Keratinocyte (primary cell): ENCODE results near the gene SLC8A1. TPM values are rescaled to one million over a fixed set of nuclear protein-coding genes. Genes with fewer than 3 reads are reported as not detected.

ENCODE experiments used
- DNase-seq: peaks from one replicate; pipeline ENCODE4 v3.0.0-alpha.2; 2011; ENCODE audit warnings: low read depth, missing footprints, low spot score
- FAIRE-seq: peaks from 2 replicates; lab custom pipeline; 2011; peaks lifted over from hg19 to GRCh38; lab: Jason Lieb, UNC
- H2AFZ ChIP-seq: 2 replicates; pipeline ENCODE4 v1.6.0; 2012; ENCODE audit warnings: low read length, control low read depth, inconsistent platforms; ENCODE audit not compliant: control insufficient read depth
- H3K27ac ChIP-seq: 2 replicates; pipeline ENCODE4 v1.5.1; 2011; ENCODE audit warnings: low read length; ENCODE audit not compliant: control insufficient read depth, insufficient read depth
- H3K27me3 ChIP-seq: 3 replicates; pipeline ENCODE4 v1.6.0; 2011; ENCODE audit warnings: low read length; ENCODE audit not compliant: control insufficient read depth, insufficient read depth; ENCODE audit errors: extremely low read depth
- H3K36me3 ChIP-seq, 2 experiments: 2 replicates in 1 of 2; 3 replicates in 1 of 2; pipeline ENCODE4 v1.5.1; 2011; ENCODE audit warnings: low read length in 2 of 2, mild to moderate bottlenecking in 1 of 2; ENCODE audit not compliant: control insufficient read depth in 2 of 2, insufficient read depth in 2 of 2; ENCODE audit errors: extremely low read depth in 1 of 2
- H3K4me1 ChIP-seq: 3 replicates; pipeline ENCODE4 v1.5.1; 2011; ENCODE audit warnings: low read length; ENCODE audit not compliant: control insufficient read depth, insufficient read depth; ENCODE audit errors: extremely low read depth
- H3K4me2 ChIP-seq: 3 replicates; pipeline ENCODE4 v1.6.0; 2011; ENCODE audit warnings: low read depth, low read length; ENCODE audit not compliant: control insufficient read depth, insufficient read depth; ENCODE audit errors: extremely low read depth
- H3K4me3 ChIP-seq, 3 experiments: fragments of 200-600 bp in 1 of 3; sonication (generic) in 1 of 3; 2 replicates in 2 of 3; 3 replicates in 1 of 3; pipeline ENCODE4 v1.5.1; 2011 to 2016; ENCODE audit warnings: low read length in 3 of 3, mild to moderate bottlenecking in 3 of 3, control low read depth in 2 of 3, inconsistent platforms in 1 of 3, low read depth in 1 of 3, mixed read lengths in 1 of 3, mixed run types in 1 of 3, moderate library complexity in 1 of 3; ENCODE audit not compliant: control insufficient read depth in 2 of 3, insufficient read depth in 2 of 3; ENCODE audit errors: extremely low read depth in 1 of 3
- H3K79me2 ChIP-seq: 2 replicates; pipeline ENCODE4 v1.6.0; 2012; ENCODE audit warnings: low read length; ENCODE audit not compliant: control insufficient read depth, insufficient read depth
- H3K9ac ChIP-seq: 3 replicates; pipeline ENCODE4 v1.6.0; 2011; ENCODE audit warnings: low read length; ENCODE audit not compliant: control insufficient read depth, insufficient read depth; ENCODE audit errors: extremely low read depth
- H3K9me1 ChIP-seq: 3 replicates; pipeline ENCODE4 v1.6.0; 2011; ENCODE audit warnings: low read length; ENCODE audit not compliant: control insufficient read depth, insufficient read depth; ENCODE audit errors: extremely low read depth
- H3K9me3 ChIP-seq: 2 replicates; pipeline ENCODE4 v1.5.1; 2012; ENCODE audit warnings: low read depth, low read length; ENCODE audit not compliant: control insufficient read depth
- H4K20me1 ChIP-seq: 3 replicates; pipeline ENCODE4 v1.6.0; 2011; ENCODE audit warnings: low read length; ENCODE audit not compliant: control insufficient read depth, insufficient read depth; ENCODE audit errors: extremely low read depth
- EZH2 ChIP-seq: IDR thresholded peaks from one replicate; pipeline ENCODE4 v1.6.1; 2012; ENCODE audit warnings: inconsistent platforms, mild to moderate bottlenecking, low read length, moderate library complexity
- dilution Hi-C: fragments of 300-500 bp; cut with MboI; formaldehyde crosslinking; loops from one replicate; pipeline ENCODE4 v1.7.0; 2020; ENCODE audit warnings: low sequenced_read_pairs; ENCODE audit not compliant: extremely low pct_ligation_motif_present
- polyA plus RNA-seq, 5 experiments: library from polyadenylated mRNA; depleted of rRNA in 3 of 5; stranded (reverse) in 3 of 5; stranded (forward) in 1 of 5; unstranded in 1 of 5; fragments of >200 nt; gene quantifications; 1 replicate in 1 of 5; 2 replicates in 3 of 5; 3 replicates in 1 of 5; pipeline versions ENCODE4 v1.2.1 to v1.2.3, GENCODE V29; 2011 to 2012; ENCODE audit warnings: missing spikeins in 2 of 5, low read depth in 1 of 5, low replicate concordance in 1 of 5
- TF ChIP-seq, protein P1 (sequence below), 3 experiments: IDR thresholded peaks in 1 of 3; conservative IDR thresholded peaks in 1 of 3; optimal IDR thresholded peaks in 1 of 3; 2 replicates in 2 of 3; 3 replicates in 1 of 3; pipeline versions ENCODE3 to v1.5.1; 2011; ENCODE audit warnings: low read length in 3 of 3, mild to moderate bottlenecking in 3 of 3, moderate library complexity in 2 of 3, control low read depth in 1 of 3, inconsistent platforms in 1 of 3; ENCODE audit not compliant: insufficient read depth in 2 of 3; ENCODE audit errors: extremely low read depth in 1 of 3

The SLC8A1 gene
- polyA plus RNA-seq, 1 donor (not counting 4 experiments of a cell fraction or from before 2014, with no cell fraction given) = 2.7 TPM

DNA sequence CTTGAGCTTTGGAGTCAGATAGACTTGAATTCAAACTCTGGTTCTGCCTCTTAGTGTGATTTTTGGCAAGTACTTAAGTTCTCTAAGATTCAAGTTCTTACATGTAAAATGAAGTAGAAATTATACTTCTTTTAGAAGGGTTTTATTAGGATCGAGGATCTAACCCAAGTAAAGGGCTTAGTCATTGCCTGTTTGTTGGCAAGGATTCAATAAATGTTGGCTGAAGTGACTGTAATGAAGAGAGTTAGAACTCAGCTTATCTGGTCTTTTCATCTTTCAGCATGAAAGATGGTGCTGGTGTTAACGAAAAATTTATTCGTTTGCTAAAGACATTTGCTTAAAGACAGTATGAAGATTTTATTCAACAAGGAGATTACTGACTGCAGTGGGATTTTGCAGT is 356.9 kb downstream of the SLC8A1 start:
- FAIRE-seq (peak; percentile 66), DNase-seq (peak; percentile 63)
- no peaks in the 10 kb centered on the region for H3K9me3 ChIP-seq
- no peak overlapping the region for H3K9ac ChIP-seq
- no peaks in the 10 kb centered on the region for H4K20me1 ChIP-seq
- H3K27me3 ChIP-seq = no peaks in the 10 kb centered on the region
- peak overlapping the region; percentile 16 for H3K4me2 ChIP-seq
- H3K9me1 ChIP-seq = no peaks in the 10 kb centered on the region
- no peaks in the 10 kb centered on the region for H3K36me3 ChIP-seq
- no peak overlapping the region for H2AFZ ChIP-seq
- no peak for TF ChIP-seq EZH2
- TF ChIP-seq, protein P1, sequence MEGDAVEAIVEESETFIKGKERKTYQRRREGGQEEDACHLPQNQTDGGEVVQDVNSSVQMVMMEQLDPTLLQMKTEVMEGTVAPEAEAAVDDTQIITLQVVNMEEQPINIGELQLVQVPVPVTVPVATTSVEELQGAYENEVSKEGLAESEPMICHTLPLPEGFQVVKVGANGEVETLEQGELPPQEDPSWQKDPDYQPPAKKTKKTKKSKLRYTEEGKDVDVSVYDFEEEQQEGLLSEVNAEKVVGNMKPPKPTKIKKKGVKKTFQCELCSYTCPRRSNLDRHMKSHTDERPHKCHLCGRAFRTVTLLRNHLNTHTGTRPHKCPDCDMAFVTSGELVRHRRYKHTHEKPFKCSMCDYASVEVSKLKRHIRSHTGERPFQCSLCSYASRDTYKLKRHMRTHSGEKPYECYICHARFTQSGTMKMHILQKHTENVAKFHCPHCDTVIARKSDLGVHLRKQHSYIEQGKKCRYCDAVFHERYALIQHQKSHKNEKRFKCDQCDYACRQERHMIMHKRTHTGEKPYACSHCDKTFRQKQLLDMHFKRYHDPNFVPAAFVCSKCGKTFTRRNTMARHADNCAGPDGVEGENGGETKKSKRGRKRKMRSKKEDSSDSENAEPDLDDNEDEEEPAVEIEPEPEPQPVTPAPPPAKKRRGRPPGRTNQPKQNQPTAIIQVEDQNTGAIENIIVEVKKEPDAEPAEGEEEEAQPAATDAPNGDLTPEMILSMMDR (optimal IDR thresholded peaks at IDR 0.05 in 1 of 3, IDR thresholded peaks at IDR 0.05 in 1 of 3, conservative IDR thresholded peaks at IDR 0.05 in 1 of 3; ENCODE audit: extremely low read depth in 1 of 3, insufficient read depth in 2 of 3, low read length in 3 of 3) = no peak
- H3K79me2 ChIP-seq = no peaks in the 10 kb centered on the region
- dilution Hi-C loops = no loop called here
- H3K4me3 ChIP-seq = no peak overlapping the region
- H3K27ac ChIP-seq = no peak overlapping the region
- peaks cover 34% of the 10 kb centered on the region for H3K4me1 ChIP-seq

DNA sequence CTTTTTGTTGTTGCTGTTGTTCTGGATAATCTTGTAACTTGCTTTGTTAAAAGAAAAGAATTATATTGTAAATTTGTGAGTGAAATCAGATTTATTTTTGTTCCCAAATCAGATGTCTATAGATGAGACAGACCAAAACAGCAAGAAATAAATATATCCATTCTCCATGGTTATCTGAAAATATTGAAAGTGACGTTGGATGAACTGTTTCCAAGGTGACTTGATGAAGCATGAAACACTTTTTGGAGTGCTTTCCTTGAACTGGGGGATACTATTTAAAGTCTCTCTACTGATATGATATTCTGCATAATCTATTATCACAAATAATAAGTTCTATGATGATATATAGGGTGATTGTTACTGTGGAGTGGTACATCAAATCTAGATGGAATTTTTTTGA is 357.4 kb downstream of the SLC8A1 start:
- H2AFZ ChIP-seq = no peak overlapping the region
- no peaks in the 10 kb centered on the region for H3K9me3 ChIP-seq
- FAIRE-seq (no peak), DNase-seq (no peak)
- H3K79me2 ChIP-seq = no peaks in the 10 kb centered on the region
- peak overlapping the region; percentile 16 for H3K4me2 ChIP-seq
- H3K27ac ChIP-seq = no peak overlapping the region
- dilution Hi-C loops = no loop called here
- peaks cover 34% of the 10 kb centered on the region for H3K4me1 ChIP-seq
- no peak overlapping the region for H3K4me3 ChIP-seq
- H3K27me3 ChIP-seq = no peaks in the 10 kb centered on the region
- no peak overlapping the region for H3K9ac ChIP-seq
- H3K9me1 ChIP-seq = no peaks in the 10 kb centered on the region
- no peaks in the 10 kb centered on the region for H4K20me1 ChIP-seq
- no peaks in the 10 kb centered on the region for H3K36me3 ChIP-seq
- TF ChIP-seq EZH2 = no peak
- TF ChIP-seq, protein P1 (optimal IDR thresholded peaks at IDR 0.05 in 1 of 3, IDR thresholded peaks at IDR 0.05 in 1 of 3, conservative IDR thresholded peaks at IDR 0.05 in 1 of 3; ENCODE audit: extremely low read depth in 1 of 3, insufficient read depth in 2 of 3, low read length in 3 of 3) = no peak
